Right lung (tissue), 5 donors: ENCODE data around the gene CHCHD6. TPM values are rescaled to one million over a fixed set of nuclear protein-coding genes. Genes with fewer than 3 reads are reported as not detected.

Source experiments
- DNase-seq, 2 donors: peaks; one replicate each; pipeline ENCODE4 v3.0.0-alpha.2; 2013
- polyA plus RNA-seq, 5 donors: library from polyadenylated mRNA; unstranded; fragments of 120-200 nt; gene quantifications; one replicate each; pipeline versions ENCODE4 v1.2.1 to v1.2.3, GENCODE V29; 2013; ENCODE audit warnings: inconsistent platforms in 1 of 5, low replicate concordance in 1 of 5; ENCODE audit not compliant: insufficient read length in 5 of 5, insufficient read depth in 1 of 5

CHCHD6 gene
- polyA plus RNA-seq, 5 donors, result 16.4 to 24.3 (median 20.4) TPM

- DNase-seq, result no peak
Observed at GRCh38 chr3:126858401-126858800, 154.4 kb downstream of the CHCHD6 start.

GRCh38 chr3:126858887-126859286 lies 154.8 kb downstream of the CHCHD6 start:
- no peak for DNase-seq

GRCh38 chr3:126859415-126860246 lies 155.6 kb downstream of the CHCHD6 start:
- DNase-seq, result no peak

GRCh38 chr3:126865736-126866135 lies 161.7 kb downstream of the CHCHD6 start:
- DNase-seq, result no peak

- DNase-seq, result no peak
Observed at GRCh38 chr3:126866175-126866759, 162.2 kb downstream of the CHCHD6 start.

GRCh38 chr3:126867190-126867862 lies 163.3 kb downstream of the CHCHD6 start:
- no peak for DNase-seq

GRCh38 chr3:126867863-126868200 lies 163.8 kb downstream of the CHCHD6 start:
- no peak for DNase-seq

GRCh38 chr3:126870608-126871210 lies 166.7 kb downstream of the CHCHD6 start:
- no peak for DNase-seq

- DNase-seq, result no peak
Observed at GRCh38 chr3:126872701-126873342, 168.8 kb downstream of the CHCHD6 start.

- DNase-seq, result no peak
Observed at GRCh38 chr3:126873416-126873815, 169.4 kb downstream of the CHCHD6 start.

- DNase-seq, result no peak
Observed at GRCh38 chr3:126878664-126879063, 174.6 kb downstream of the CHCHD6 start.

- no peak for DNase-seq
Observed at GRCh38 chr3:126880901-126881300, 176.9 kb downstream of the CHCHD6 start.

- DNase-seq, result no peak
Observed at GRCh38 chr3:126881861-126882260, 177.8 kb downstream of the CHCHD6 start.

- peak; percentile 6 to 8 for DNase-seq
Observed at GRCh38 chr3:126883241-126883640, 179.2 kb downstream of the CHCHD6 start.

GRCh38 chr3:126885425-126885824 lies 181.4 kb downstream of the CHCHD6 start:
- no peak for DNase-seq

- DNase-seq, result no peak
Observed at GRCh38 chr3:126886217-126886616, 182.2 kb downstream of the CHCHD6 start.

GRCh38 chr3:126887686-126888085 lies 183.6 kb downstream of the CHCHD6 start:
- no peak for DNase-seq

- no peak for DNase-seq
Observed at GRCh38 chr3:126888186-126888760, 184.2 kb downstream of the CHCHD6 start.

- DNase-seq, result no peak
Observed at GRCh38 chr3:126889276-126890201, 185.5 kb downstream of the CHCHD6 start.

GRCh38 chr3:126891141-126891540 lies 187.1 kb downstream of the CHCHD6 start:
- DNase-seq, result no peak

GRCh38 chr3:126891791-126892190 lies 187.8 kb downstream of the CHCHD6 start:
- no peak for DNase-seq
